Neutrophil (primary cell): ENCODE measurements around the gene LRP2.

Experiments
- H3K27ac ChIP-seq: fragments of 200-600 bp; sonication (generic); 2 replicates; pipeline ENCODE4 v1.5.1; 2016; ENCODE audit warnings: mild to moderate bottlenecking, moderate library complexity
- H3K27me3 ChIP-seq: fragments of 200-600 bp; sonication (generic); 2 replicates; pipeline ENCODE4 v1.6.0; 2016; ENCODE audit warnings: mild to moderate bottlenecking
- H3K36me3 ChIP-seq: fragments of 200-600 bp; sonication (generic); 2 replicates; pipeline ENCODE4 v1.5.1; 2017
- H3K4me1 ChIP-seq, 2 experiments: fragments of 200-600 bp in 1 of 2; sonication (generic) in 1 of 2; 1 replicate in 1 of 2; 2 replicates in 1 of 2; pipeline versions ENCODE4 v1.5.1 to v1.6.1; 2013 to 2016; ENCODE audit warnings: low read depth in 1 of 2, low read length in 1 of 2, mild to moderate bottlenecking in 1 of 2, moderate library complexity in 1 of 2; ENCODE audit not compliant: control insufficient read depth in 1 of 2, insufficient read depth in 1 of 2
- H3K4me3 ChIP-seq, 2 experiments: fragments of 200-600 bp in 1 of 2; sonication (generic) in 1 of 2; 1 replicate in 1 of 2; 2 replicates in 1 of 2; pipeline ENCODE4 v1.5.1; 2013 to 2016; ENCODE audit warnings: low read depth in 1 of 2, low read length in 1 of 2, mild to moderate bottlenecking in 1 of 2, moderate library complexity in 1 of 2
- H3K9me3 ChIP-seq: fragments of 200-600 bp; sonication (generic); 2 replicates; pipeline ENCODE4 v1.5.1; 2016
- CTCF ChIP-seq: fragments of 200-600 bp; sonication (generic); IDR thresholded peaks from 2 replicates; pipeline ENCODE4 v1.5.1; 2016; ENCODE audit warnings: antibody characterized with exemption

The LRP2 gene

DNA sequence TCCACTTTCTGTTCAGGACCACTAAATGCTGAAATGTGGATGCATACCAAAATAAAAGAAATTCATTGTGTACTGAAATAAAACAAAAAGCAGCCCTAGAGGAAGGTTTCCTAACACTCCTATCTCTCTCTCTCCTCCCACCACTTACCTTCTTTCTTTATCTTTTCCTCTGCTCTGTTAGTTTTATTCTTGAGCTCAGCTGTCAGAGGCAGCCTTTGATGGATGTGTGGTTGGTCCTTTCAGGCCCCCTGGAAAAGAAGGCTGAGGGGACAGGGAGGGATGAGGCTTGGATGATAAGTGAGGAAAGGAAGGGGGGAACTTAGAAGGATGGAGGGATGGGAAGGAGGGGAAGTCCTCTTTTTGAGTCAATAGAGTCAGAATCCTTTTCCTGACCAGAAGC, 245.3 kb downstream of the LRP2 start:
- no peaks in the 10 kb centered on the region for H3K27me3 ChIP-seq
- TF ChIP-seq CTCF = no peak

DNA sequence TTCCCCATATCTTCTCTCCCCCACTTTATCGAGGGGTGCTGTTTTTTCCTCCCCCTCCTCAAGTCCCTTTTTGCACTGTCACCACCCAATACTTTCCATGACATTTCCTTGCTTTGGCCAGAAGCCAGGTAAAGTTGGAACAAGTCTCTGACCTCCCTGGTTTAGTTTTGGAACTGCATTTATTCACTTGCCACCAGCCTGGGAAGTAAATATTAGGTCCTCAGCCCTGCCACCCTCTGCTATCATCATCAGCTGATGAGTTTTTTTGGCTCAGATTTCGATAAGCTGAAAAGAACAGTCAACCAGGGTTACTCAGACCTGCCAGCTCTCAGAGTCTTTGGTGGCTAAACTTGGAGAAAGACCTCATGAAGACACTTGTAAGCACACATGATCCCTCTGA, 246.0 kb downstream of the LRP2 start:
- no peaks in the 10 kb centered on the region for H3K27me3 ChIP-seq
- no peak overlapping the region for H3K4me3 ChIP-seq
- no peaks in the 10 kb centered on the region for H3K9me3 ChIP-seq
- H3K36me3 ChIP-seq = no peaks in the 10 kb centered on the region
- peaks cover 4 to 7% of the 10 kb centered on the region in 2 experiments for H3K4me1 ChIP-seq
- H3K27ac ChIP-seq = no peak overlapping the region
- no peak for TF ChIP-seq CTCF

More for the DNA sequence above, 245.3 kb downstream of the LRP2 start:
- Histone ChIP-seq H3K4me3 (no peak overlapping the region), H3K27ac (no peak overlapping the region), H3K4me1 (peaks cover 4 to 7% of the 10 kb centered on the region in 2 experiments), H3K36me3 (no peaks in the 10 kb centered on the region), H3K9me3 (no peaks in the 10 kb centered on the region)

GRCh38 chr2:169114056-169114455, 248.3 kb downstream of the LRP2 start:
- H3K27ac ChIP-seq = no peak overlapping the region

GRCh38 chr2:169112841-169113240, 249.5 kb downstream of the LRP2 start:
- Histone ChIP-seq H3K4me3 (no peak overlapping the region), H3K27ac (no peak overlapping the region), H3K4me1 (peaks cover 39 to 41% of the 10 kb centered on the region in 2 experiments), H3K36me3 (no peaks in the 10 kb centered on the region), H3K27me3 (no peaks in the 10 kb centered on the region), H3K9me3 (no peaks in the 10 kb centered on the region)
- no peak for TF ChIP-seq CTCF

More at GRCh38 chr2:169114056-169114455, 248.3 kb downstream of the LRP2 start:
- H3K4me3 ChIP-seq = no peak overlapping the region
- H3K9me3 ChIP-seq = no peaks in the 10 kb centered on the region
- H3K4me1 ChIP-seq = peaks cover 27 to 29% of the 10 kb centered on the region in 2 experiments
- no peak for TF ChIP-seq CTCF
- H3K36me3 ChIP-seq = no peaks in the 10 kb centered on the region
- H3K27me3 ChIP-seq = no peaks in the 10 kb centered on the region

- peaks cover 59 to 60% of the 10 kb centered on the region in 2 experiments for H3K4me1 ChIP-seq
- H3K36me3 ChIP-seq = no peaks in the 10 kb centered on the region
- no peak overlapping the region for H3K4me3 ChIP-seq
- no peaks in the 10 kb centered on the region for H3K27me3 ChIP-seq
- H3K9me3 ChIP-seq = no peaks in the 10 kb centered on the region
- no peak for TF ChIP-seq CTCF
- H3K27ac ChIP-seq = no peak overlapping the region
Measured at GRCh38 chr2:169110916-169111315, 251.4 kb downstream of the LRP2 start.

DNA sequence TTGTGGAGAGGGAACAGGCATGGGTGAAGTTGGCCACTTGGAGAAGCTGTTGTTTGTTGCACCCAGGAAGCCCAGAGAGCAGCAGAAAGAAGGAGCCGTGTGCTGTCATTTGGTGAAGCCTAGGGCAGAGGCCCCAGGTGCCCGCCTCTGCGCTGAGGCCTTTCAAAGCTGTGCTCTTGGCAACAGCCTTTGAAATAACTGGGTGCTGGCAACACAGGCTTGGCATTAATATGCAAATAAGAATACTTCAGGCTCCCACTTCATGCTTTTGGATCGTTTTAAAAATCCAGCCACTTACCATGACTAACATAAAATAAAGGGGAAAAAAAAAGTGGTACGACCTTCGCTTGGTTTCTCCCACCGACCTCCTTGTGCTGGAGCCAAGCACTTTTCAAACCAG, 251.9 kb downstream of the LRP2 start:
- Histone ChIP-seq H3K4me1 (peaks cover 64 to 65% of the 10 kb centered on the region in 2 experiments), H3K4me3 (no peak overlapping the region), H3K36me3 (no peaks in the 10 kb centered on the region), H3K9me3 (no peaks in the 10 kb centered on the region), H3K27me3 (no peaks in the 10 kb centered on the region), H3K27ac (no peak overlapping the region)
- TF ChIP-seq CTCF = no peak
